NCI-H1048 (cell line): ENCODE measurements around the gene PADI3.
"Not testable (repeated sequence)": the region's sequence is repeated elsewhere in the genome, so short reads cannot be mapped to it uniquely, and the experiment has no call there.

ENCODE experiments used
- DNase-seq: peaks from one replicate; lab custom pipeline; 2025; lab: John Stamatoyannopoulos, UW

The PADI3 gene

GRCh38 chr1:17304151-17304825, 55.4 kb downstream of the PADI3 start:
- DNase-seq = no peak

- no peak for DNase-seq
Measured at GRCh38 chr1:17304826-17305175, 55.9 kb downstream of the PADI3 start.

GRCh38 chr1:17305576-17306095, 56.7 kb downstream of the PADI3 start:
- DNase-seq = no peak

- no peak for DNase-seq
Measured at GRCh38 chr1:17306407-17306806, 57.5 kb downstream of the PADI3 start.

- DNase-seq = no peak
Measured at GRCh38 chr1:17306921-17307320, 58.0 kb downstream of the PADI3 start.

- no peak for DNase-seq
Measured at GRCh38 chr1:17307329-17307728, 58.4 kb downstream of the PADI3 start.

- DNase-seq = no peak
Measured at GRCh38 chr1:17307946-17308345, 59.0 kb downstream of the PADI3 start, which contains the start of gene PADI4. PADI4 (plus strand) TSS chr1:17308197; CDS start chr1:17308223, 26 bp downstream.

- DNase-seq = no peak
Measured at GRCh38 chr1:17308593-17308992, 59.7 kb downstream of the PADI3 start.

- no peak for DNase-seq
Measured at GRCh38 chr1:17309426-17310067, 60.6 kb downstream of the PADI3 start.

- DNase-seq = no peak
Measured at GRCh38 chr1:17310068-17310640, 61.3 kb downstream of the PADI3 start.

- DNase-seq = no peak
Measured at GRCh38 chr1:17313530-17314309, 64.8 kb downstream of the PADI3 start.

- DNase-seq = no peak
Measured at GRCh38 chr1:17314491-17314971, 65.6 kb downstream of the PADI3 start.

GRCh38 chr1:17315542-17316130, 66.7 kb downstream of the PADI3 start:
- DNase-seq = no peak

- DNase-seq = no peak
Measured at GRCh38 chr1:17316704-17317103, 67.8 kb downstream of the PADI3 start.

GRCh38 chr1:17318262-17318661, 69.4 kb downstream of the PADI3 start:
- no peak for DNase-seq

GRCh38 chr1:17319561-17320350, 70.9 kb downstream of the PADI3 start:
- DNase-seq = no peak

GRCh38 chr1:17321857-17322390, 73.0 kb downstream of the PADI3 start:
- DNase-seq = not testable (repeated sequence)

- no peak for DNase-seq
Measured at GRCh38 chr1:17328855-17329254, 80.0 kb downstream of the PADI3 start.

GRCh38 chr1:17329610-17330009, 80.7 kb downstream of the PADI3 start:
- DNase-seq = no peak

- no peak for DNase-seq
Measured at GRCh38 chr1:17330856-17331255, 82.0 kb downstream of the PADI3 start.

GRCh38 chr1:17333081-17333480, 84.2 kb downstream of the PADI3 start:
- no peak for DNase-seq
